Prostate gland (tissue), 2 donors: ENCODE results near the gene ELMO1.

Source experiments
- CTCF ChIP-seq, 4 experiments: fragments of 200-600 bp in 2 of 4; fragments of 450-650 bp in 2 of 4; sonication (generic) in 2 of 4; IDR thresholded peaks; 1 replicate in 3 of 4; 2 replicates in 1 of 4; pipeline ENCODE4 v1.5.1; 2016 to 2019; ENCODE audit warnings: antibody characterized with exemption in 4 of 4, mild to moderate bottlenecking in 2 of 4, moderate library complexity in 2 of 4
- POLR2A ChIP-seq: fragments of 450-650 bp; IDR thresholded peaks from one replicate; pipeline ENCODE4 v1.6.1; 2016; ENCODE audit warnings: antibody characterized with exemption, mild to moderate bottlenecking

GRCh38 chr7:37068038-37068437, 380.6 kb downstream of the ELMO1 start:
- TF ChIP-seq CTCF (IDR thresholded peaks at IDR 0.05) (no peak), POLR2A (no peak)
